Neural cell (in vitro differentiated cells): Measurements from ENCODE around the gene RAI1. TPM values are rescaled to one million over a fixed set of nuclear protein-coding genes. Genes with fewer than 3 reads are reported as not detected.

ENCODE experiments used
- H2AFZ ChIP-seq: fragments of 200-600, 300-800 bp; sonication (generic), shearing (Covaris generic); 2 replicates; pipeline ENCODE4 v1.6.0; 2014; ENCODE audit warnings: low read depth, mild to moderate bottlenecking, antibody characterized with exemption, low read length, moderate library complexity
- H3F3A ChIP-seq: fragments of 200-600 bp; shearing (Covaris generic); 2 replicates; pipeline ENCODE4 v1.6.1; 2016; ENCODE audit warnings: mild to moderate bottlenecking, moderate library complexity, mixed read lengths, antibody characterized with exemption, low read length; ENCODE audit not compliant: insufficient read depth, poor library complexity, severe bottlenecking
- H3K27ac ChIP-seq: fragments of 200-600, 300-800 bp; sonication (generic), shearing (Covaris generic); 2 replicates; pipeline ENCODE4 v1.5.1; 2014; ENCODE audit warnings: mild to moderate bottlenecking, low read length, moderate library complexity
- H3K27me3 ChIP-seq: fragments of 300-800, 200-600 bp; sonication (generic), shearing (Covaris generic); 2 replicates; pipeline ENCODE4 v1.6.0; 2014; ENCODE audit warnings: mild to moderate bottlenecking, low read depth, low read length, moderate library complexity; ENCODE audit not compliant: insufficient read depth
- H3K36me3 ChIP-seq: fragments of 300-800, 200-600 bp; sonication (generic), shearing (Covaris generic); 2 replicates; pipeline ENCODE4 v1.5.1; 2014; ENCODE audit warnings: mild to moderate bottlenecking, antibody characterized with exemption, low read length, moderate library complexity; ENCODE audit not compliant: insufficient read depth
- H3K4me2 ChIP-seq: fragments of 300-800, 200-600 bp; sonication (generic), shearing (Covaris generic); 2 replicates; pipeline ENCODE4 v1.6.0; 2014; ENCODE audit warnings: mild to moderate bottlenecking, low read length
- H3K4me3 ChIP-seq: fragments of 300-800, 200-600 bp; sonication (generic), shearing (Covaris generic); 2 replicates; pipeline ENCODE4 v1.5.1; 2014; ENCODE audit warnings: mild to moderate bottlenecking, low read length, moderate library complexity
- H3K79me2 ChIP-seq: fragments of 200-600 bp; shearing (Covaris generic); replicated peaks from 2 replicates; pipeline ENCODE4 v1.6.0; 2014; ENCODE audit warnings: mild to moderate bottlenecking, low read length, moderate library complexity; ENCODE audit not compliant: insufficient read depth
- H3K9ac ChIP-seq: fragments of 300-800, 200-600 bp; sonication (generic), shearing (Covaris generic); 2 replicates; pipeline ENCODE4 v1.6.1; 2016; ENCODE audit warnings: mild to moderate bottlenecking, low read length, mixed read lengths
- H3K9me2 ChIP-seq: fragments of 200-600 bp; shearing (Covaris generic); 2 replicates; pipeline ENCODE4 v1.6.1; 2016; ENCODE audit warnings: mild to moderate bottlenecking, low read length, mixed read lengths; ENCODE audit not compliant: insufficient read depth
- H3K9me3 ChIP-seq: fragments of 200-600, 300-800 bp; sonication (generic), shearing (Covaris generic); 2 replicates; pipeline ENCODE4 v1.6.1; 2016; ENCODE audit warnings: mild to moderate bottlenecking, mixed run types, low read length, moderate library complexity, mixed read lengths
- H4K20me1 ChIP-seq: fragments of 200-600 bp; shearing (Covaris generic); 2 replicates; pipeline ENCODE4 v1.6.1; 2016; ENCODE audit warnings: mild to moderate bottlenecking, mixed run types; ENCODE audit not compliant: insufficient read depth
- CTCF ChIP-seq: fragments of 450-650 bp; IDR thresholded peaks from 2 replicates; pipeline ENCODE4 v1.5.1; 2014; ENCODE audit warnings: antibody characterized with exemption, mild to moderate bottlenecking, moderate library complexity; ENCODE audit not compliant: poor library complexity, severe bottlenecking
- EP300 ChIP-seq: fragments of 450-650 bp; conservative IDR thresholded peaks from 2 replicates; pipeline ENCODE4 v1.6.1; 2014; ENCODE audit warnings: antibody characterized with exemption, mild to moderate bottlenecking, moderate library complexity; ENCODE audit not compliant: poor library complexity, severe bottlenecking
- EZH2 ChIP-seq: fragments of 200-600, 300-800 bp; shearing (Covaris generic), sonication (generic); IDR thresholded peaks from 2 replicates; pipeline ENCODE4 v1.6.1; 2014; ENCODE audit warnings: antibody characterized with exemption, low read length, borderline replicate concordance, mild to moderate bottlenecking; ENCODE audit not compliant: insufficient read depth, poor library complexity, severe bottlenecking
- MXI1 ChIP-seq: fragments of 450-650 bp; conservative IDR thresholded peaks from 2 replicates; pipeline ENCODE4 v1.6.1; 2014; ENCODE audit warnings: antibody characterized with exemption, mild to moderate bottlenecking; ENCODE audit not compliant: poor library complexity, severe bottlenecking
- POLR2AphosphoS5 ChIP-seq: IDR thresholded peaks from 2 replicates; pipeline ENCODE4 v1.6.1; 2012
- RAD21 ChIP-seq: fragments of 450-650 bp; conservative IDR thresholded peaks from 2 replicates; pipeline ENCODE4 v1.6.1; 2014; ENCODE audit warnings: antibody characterized with exemption, mild to moderate bottlenecking, moderate library complexity
- REST ChIP-seq: IDR thresholded peaks from 2 replicates; pipeline ENCODE4 v1.6.1; 2012; ENCODE audit warnings: borderline replicate concordance
- SMC3 ChIP-seq: fragments of 450-650 bp; conservative IDR thresholded peaks from 2 replicates; pipeline ENCODE4 v1.6.1; 2014; ENCODE audit warnings: antibody characterized with exemption, mild to moderate bottlenecking, moderate library complexity; ENCODE audit not compliant: poor library complexity
- TAF1 ChIP-seq: IDR thresholded peaks from 2 replicates; pipeline ENCODE4 v1.6.1; 2012; ENCODE audit warnings: low read depth
- polyA plus RNA-seq: library from polyadenylated mRNA; depleted of rRNA; stranded (reverse); fragments of >200 nt; gene quantifications from 2 replicates; pipeline ENCODE4 v1.2.3, GENCODE V29; 2014

The RAI1 gene
- polyA plus RNA-seq, 1 donor from 2014 or later: 16.9 TPM

- Histone ChIP-seq H3K4me3 (peak overlapping the region; percentile 56), H4K20me1 (no peaks in the 10 kb centered on the region), H3F3A (no peaks in the 10 kb centered on the region), H3K36me3 (no peaks in the 10 kb centered on the region), H3K27me3 (no peaks in the 10 kb centered on the region), H2AFZ (no peak overlapping the region), H3K9me2 (no peaks in the 10 kb centered on the region), H3K9ac (peak overlapping the region; percentile 42), H3K9me3 (no peaks in the 10 kb centered on the region), H3K79me2 (peaks cover 35% of the 10 kb centered on the region), H3K27ac (peak overlapping the region; percentile 42), H3K4me2 (peak overlapping the region; percentile 74)
- TF ChIP-seq EP300: no peak
- no peak for TF ChIP-seq EZH2
- TF ChIP-seq POLR2AphosphoS5: no peak
Measured at GRCh38 chr17:17680477-17681186, 626 bp upstream of the RAI1 start.

GRCh38 chr17:17681744-17682292 is 560 bp downstream of the RAI1 start:
- Histone ChIP-seq H3K27me3 (no peaks in the 10 kb centered on the region), H3F3A (no peaks in the 10 kb centered on the region), H3K9me3 (no peaks in the 10 kb centered on the region), H3K4me2 (no peak overlapping the region), H3K9ac (peak overlapping the region; percentile 100), H4K20me1 (no peaks in the 10 kb centered on the region), H3K9me2 (no peaks in the 10 kb centered on the region), H3K27ac (peak overlapping the region; percentile 99), H3K4me3 (peak overlapping the region; percentile 96), H2AFZ (no peak overlapping the region), H3K79me2 (peaks cover 45% of the 10 kb centered on the region), H3K36me3 (no peaks in the 10 kb centered on the region)
- TF ChIP-seq POLR2AphosphoS5: peak; percentile 25
- no peak for TF ChIP-seq SMC3

- Histone ChIP-seq H3K4me2 (peak overlapping the region; percentile 51), H3F3A (no peaks in the 10 kb centered on the region), H3K9ac (peak overlapping the region; percentile 100), H3K4me3 (peak overlapping the region; percentile 96), H3K36me3 (no peaks in the 10 kb centered on the region), H2AFZ (peak overlapping the region; percentile 87), H4K20me1 (no peaks in the 10 kb centered on the region), H3K9me3 (no peaks in the 10 kb centered on the region), H3K9me2 (no peaks in the 10 kb centered on the region), H3K27me3 (no peaks in the 10 kb centered on the region), H3K27ac (peak overlapping the region; percentile 99), H3K79me2 (peaks cover 50% of the 10 kb centered on the region)
- TF ChIP-seq SMC3 (peak; percentile 24), RAD21 (no peak)
Measured at GRCh38 chr17:17682293-17682736, 1.1 kb downstream of the RAI1 start.

- Histone ChIP-seq H2AFZ (peak overlapping the region; percentile 87), H3K27ac (peak overlapping the region; percentile 99), H3K9ac (peak overlapping the region; percentile 100), H3K36me3 (no peaks in the 10 kb centered on the region), H3K79me2 (peaks cover 56% of the 10 kb centered on the region), H3K9me2 (no peaks in the 10 kb centered on the region), H3F3A (no peaks in the 10 kb centered on the region), H4K20me1 (no peaks in the 10 kb centered on the region), H3K4me3 (peak overlapping the region; percentile 96), H3K9me3 (no peaks in the 10 kb centered on the region), H3K27me3 (no peaks in the 10 kb centered on the region), H3K4me2 (peak overlapping the region; percentile 82)
- TF ChIP-seq POLR2AphosphoS5 (peak; percentile 78), REST (peak; percentile 55), EZH2 (no peak), SMC3 (no peak), TAF1 (peak; percentile 94), MXI1 (peak; percentile 62), CTCF (no peak), RAD21 (peak; percentile 39), EP300 (peak; percentile 48)
Measured at GRCh38 chr17:17682737-17683680, 1.8 kb downstream of the RAI1 start.
